ENCODE data around the gene CHN1.

DNA sequence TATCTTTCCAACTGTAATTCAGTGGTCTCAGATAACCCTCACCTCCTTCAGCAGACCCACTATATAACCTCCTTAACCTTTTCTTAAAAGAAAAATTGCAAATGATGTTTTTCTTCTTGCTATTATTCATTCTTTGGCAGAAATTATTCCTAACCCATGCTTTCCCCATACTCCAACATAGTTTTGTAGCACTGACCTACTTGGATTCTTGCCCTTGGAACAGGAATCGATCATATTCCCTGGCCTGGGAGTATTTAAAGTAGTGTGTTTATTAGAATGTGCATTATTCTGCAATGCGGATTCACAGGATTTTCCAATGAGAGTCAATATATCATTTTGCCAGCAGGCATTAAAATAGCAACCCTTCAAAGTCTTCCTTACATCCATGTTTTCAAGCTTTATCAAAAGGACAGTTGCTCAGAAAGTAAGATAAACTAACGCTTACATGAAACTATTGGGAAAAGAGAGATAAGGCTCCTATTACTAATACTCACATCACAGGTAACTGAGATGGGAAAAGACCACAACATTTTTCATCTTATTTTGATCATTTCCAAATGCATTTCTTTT is 37.4 kb downstream of the CHN1 start:
- TF ChIP-seq, protein P1, sequence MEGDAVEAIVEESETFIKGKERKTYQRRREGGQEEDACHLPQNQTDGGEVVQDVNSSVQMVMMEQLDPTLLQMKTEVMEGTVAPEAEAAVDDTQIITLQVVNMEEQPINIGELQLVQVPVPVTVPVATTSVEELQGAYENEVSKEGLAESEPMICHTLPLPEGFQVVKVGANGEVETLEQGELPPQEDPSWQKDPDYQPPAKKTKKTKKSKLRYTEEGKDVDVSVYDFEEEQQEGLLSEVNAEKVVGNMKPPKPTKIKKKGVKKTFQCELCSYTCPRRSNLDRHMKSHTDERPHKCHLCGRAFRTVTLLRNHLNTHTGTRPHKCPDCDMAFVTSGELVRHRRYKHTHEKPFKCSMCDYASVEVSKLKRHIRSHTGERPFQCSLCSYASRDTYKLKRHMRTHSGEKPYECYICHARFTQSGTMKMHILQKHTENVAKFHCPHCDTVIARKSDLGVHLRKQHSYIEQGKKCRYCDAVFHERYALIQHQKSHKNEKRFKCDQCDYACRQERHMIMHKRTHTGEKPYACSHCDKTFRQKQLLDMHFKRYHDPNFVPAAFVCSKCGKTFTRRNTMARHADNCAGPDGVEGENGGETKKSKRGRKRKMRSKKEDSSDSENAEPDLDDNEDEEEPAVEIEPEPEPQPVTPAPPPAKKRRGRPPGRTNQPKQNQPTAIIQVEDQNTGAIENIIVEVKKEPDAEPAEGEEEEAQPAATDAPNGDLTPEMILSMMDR (optimal IDR thresholded peaks at IDR 0.05 in 1 of 3, IDR thresholded peaks at IDR 0.05 in 1 of 3, conservative IDR thresholded peaks at IDR 0.05 in 1 of 3; ENCODE audit: extremely low read depth in 1 of 3, insufficient read depth in 2 of 3, low read length in 3 of 3): no peak
- TF ChIP-seq EZH2 (IDR thresholded peaks at IDR 0.05; ENCODE audit: low read length): no peak
